IPS DF 4.7 (cell line): ENCODE measurements around the gene ATXN10.

Experiments
- DNase-seq: peaks from one replicate; pipeline ENCODE4 v3.0.0-alpha.2; 2013; ENCODE audit warnings: low spot score; ENCODE audit errors: extremely low read depth

ATXN10 gene

DNA sequence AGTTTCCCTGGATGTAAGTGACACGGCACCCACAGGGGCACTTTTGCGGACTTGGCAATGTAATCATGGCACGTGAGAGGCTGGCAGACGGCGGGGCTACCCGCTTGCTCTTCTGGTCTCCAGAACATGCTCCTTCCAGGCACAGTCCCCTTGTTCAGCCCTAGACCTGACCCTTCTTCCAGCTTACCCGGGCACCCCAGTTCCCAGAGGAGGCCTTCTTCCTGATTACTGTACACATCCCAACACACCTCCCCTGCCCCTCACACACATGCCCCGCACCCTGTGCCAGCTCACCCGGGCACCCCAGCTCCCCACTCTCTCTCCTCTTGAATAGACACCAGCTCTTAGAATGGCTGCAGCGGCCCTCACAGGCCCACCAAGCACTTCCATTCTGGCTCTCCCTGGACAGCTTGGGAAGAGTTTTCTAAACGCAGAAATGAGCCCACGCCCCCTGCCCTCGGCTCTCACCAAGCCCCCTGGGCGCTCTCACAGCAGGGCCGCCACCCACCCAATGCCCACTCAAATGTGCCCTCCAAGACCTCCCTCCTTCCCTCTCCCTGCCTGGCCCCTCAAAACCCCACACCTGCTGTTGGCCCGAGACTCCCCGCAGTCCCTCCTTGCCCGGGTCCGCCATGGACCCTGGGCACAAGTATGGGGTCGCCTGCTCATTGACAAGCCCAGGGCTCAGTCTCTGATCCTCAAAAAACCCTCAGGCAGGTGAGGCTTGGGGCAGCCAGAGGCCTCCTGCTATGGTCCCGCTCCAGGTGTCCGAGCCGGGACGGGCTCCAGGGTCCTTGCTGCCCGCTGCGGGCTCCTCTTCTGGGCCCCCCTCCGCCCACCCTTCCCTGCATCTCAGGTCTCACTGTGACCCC, 216.8 kb downstream of the ATXN10 start:
- DNase-seq: no peak

DNA sequence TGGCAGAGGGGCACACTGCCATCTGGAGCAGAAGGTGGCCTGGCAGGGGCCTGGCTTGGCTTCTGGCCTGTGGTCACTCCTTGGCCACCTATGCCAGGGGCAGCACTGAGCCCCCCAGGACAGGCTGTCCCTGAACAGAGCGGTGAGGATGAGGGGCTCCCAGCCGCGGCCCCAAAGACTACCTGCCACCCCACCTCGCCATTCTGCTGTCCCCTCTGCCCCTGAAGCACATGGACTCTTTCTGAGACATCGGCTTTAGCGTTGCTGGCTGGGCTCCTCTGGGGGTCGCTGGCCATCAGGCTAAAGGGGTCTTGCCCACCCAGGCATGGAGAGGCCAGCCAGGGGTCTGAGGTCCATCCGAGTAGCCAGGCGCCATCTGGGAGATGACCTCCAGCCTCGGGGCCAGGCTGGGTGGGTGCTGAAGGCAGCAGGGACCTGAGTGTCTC, 217.5 kb downstream of the ATXN10 start:
- DNase-seq: no peak

DNA sequence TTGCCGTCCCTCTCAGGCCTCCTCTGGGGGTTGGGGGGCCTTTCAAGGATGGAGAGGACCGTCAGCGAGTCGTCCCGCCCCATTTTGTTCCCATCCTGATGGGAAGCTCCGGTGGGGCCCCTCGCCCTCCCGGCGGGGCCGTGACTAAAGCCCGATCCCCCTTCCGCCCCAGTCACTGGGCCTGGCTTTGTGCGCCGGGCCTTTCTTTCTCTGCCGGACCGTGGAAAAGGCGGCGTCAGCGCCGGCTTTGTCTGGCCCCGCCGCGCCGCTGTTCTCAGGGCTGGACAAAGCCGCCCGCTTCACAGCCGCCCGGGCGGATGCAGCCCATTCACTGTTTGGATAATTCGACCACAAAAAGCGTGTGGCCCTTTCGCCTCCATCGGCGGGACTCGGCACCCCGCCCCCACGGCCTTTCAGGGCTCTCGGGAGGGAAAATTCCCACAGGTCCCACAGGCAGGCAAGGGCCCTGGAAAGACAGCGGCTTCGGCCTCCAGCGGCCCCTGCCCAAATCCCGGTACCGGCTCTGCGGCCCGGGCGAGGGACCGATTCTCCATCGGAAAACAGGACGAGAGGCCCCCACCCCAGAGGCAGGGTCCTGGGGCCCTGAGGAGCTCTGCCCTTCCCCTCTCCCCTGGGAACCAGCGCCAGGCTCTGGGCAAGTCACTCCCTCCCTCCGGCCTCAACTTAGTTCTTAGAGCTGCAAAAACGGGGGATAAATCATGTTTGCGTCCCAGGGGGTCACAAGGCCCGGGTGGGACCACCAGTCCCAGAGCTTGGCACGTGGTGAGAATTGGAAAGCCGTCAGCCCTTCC, 218.1 kb downstream of the ATXN10 start:
- DNase-seq: no peak

DNA sequence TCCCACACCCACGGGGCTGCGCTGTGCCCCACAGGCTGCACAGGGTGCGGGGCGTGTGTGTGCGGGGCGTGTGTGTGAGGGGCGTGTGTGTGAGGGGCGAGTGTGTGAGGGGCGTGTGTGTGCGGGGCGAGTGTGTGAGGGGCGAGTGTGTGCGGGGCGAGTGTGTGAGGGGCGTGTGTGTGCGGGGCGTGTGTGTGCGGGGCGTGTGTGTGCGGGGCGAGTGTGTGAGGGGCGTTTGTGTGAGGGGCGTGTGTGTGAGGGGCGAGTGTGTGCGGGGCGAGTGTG, 218.7 kb downstream of the ATXN10 start:
- no peak for DNase-seq

DNA sequence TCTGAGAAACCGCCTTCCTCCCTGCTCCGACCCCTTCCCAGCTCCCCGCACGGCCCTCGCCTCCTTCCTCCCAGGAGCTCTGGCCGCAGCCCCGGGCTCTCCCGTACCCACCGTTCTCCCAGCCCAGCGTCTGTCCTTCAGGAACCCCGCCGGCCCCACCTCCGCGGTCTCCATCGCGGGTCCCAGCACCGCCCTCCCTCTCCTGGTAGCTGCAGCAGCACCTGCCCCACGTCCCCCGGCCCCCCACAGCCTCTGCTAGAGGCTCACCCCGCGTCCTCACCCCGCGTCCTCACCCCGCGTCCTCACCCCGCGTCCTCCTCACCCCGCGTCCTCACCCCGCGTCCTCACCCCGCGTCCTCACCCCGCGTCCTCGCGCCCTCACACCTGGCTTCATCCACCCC, 219.4 kb downstream of the ATXN10 start:
- no peak for DNase-seq

DNA sequence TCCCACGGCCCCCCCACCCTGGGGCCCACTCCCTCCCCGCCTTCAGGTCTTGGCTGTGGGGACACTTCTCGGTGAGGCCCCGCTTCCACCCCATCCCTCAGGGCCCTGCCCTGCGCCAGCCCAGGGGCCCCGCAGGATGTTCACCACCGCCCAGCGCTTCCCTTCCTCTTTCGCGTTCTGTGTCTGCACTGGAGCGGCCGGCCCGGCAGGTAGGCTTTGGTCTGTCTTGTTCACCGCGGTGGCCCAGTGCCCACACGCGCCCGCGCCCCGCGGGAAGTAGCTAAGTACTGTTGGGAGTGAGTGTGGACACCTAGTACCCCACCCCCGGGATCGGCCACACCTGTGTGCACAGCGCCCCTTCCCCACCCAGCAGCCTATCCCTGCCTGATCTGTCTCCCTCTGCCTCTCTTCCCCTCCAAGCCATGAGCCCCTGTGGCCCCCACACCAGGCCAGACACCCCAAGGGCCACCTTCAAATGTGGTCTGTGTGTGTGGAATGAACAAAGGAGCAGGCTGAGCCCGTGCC, 219.9 kb downstream of the ATXN10 start:
- no peak for DNase-seq

DNA sequence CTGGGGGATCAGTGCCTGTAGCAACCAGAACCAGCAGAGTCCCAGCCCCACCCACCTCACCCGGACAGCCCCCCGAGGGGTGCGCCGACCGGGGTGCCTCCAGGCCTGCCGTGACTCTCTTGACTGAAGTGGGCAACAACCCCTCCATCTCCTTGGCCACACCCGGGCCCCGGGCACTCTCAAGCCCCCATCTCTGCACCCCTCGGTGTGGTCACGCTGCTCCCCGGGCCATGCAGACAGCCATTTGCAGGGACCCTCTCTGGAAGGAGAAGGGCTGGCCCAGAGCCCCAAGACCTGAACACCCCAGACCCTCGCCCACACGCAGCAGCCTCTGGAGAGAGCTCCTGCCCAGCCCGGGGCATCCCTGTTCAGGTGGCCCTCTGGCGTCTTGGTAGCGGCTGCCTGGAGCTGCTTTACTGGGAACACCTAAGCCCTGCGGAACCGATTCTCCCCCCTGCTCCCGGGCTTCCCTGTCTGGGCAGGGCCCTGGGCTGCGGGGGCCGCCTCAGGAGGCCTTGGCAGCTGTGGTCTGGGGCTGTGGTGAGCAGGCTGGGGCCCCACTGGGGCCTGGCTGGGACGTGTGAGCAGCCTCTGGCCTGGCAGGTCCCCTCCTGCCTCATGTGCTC, 220.5 kb downstream of the ATXN10 start:
- DNase-seq: no peak

DNA sequence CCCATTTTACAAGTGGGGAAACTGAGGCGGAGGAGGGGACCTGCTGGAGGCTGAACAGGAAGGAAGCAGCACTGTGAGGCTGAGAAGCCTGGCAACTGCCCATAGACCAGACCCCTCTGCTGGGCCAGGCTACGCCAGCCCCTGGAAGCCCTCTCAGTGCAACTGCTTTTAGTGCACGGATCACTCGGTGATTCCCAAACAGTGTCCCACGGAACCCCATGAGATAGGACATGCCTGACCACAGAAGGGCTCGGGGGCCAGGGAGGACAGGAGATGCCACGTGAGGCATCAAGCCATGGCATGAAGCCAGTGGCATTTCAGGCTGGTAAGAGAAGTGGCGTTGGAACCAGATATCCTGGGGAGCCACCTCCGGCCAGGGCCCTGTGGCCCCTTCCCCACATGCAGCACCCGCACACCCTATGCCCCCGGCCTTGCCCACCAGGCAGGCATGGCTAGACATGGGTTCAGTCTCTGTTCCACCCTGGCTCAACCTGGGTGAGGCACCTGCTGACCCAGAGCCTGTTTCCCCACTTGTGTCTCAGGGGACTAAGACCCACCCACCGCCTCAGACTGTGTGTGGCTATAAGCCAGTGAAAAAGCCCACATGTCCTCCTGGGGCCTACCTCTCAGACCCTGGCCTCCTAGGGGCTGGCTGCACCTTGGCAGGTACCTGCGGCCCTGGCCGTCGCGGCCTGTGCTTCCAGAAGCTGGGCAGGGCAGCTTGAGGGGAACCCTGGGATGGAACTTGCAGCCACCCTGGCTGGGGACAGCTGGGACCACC, 221.2 kb downstream of the ATXN10 start:
- no peak for DNase-seq

DNA sequence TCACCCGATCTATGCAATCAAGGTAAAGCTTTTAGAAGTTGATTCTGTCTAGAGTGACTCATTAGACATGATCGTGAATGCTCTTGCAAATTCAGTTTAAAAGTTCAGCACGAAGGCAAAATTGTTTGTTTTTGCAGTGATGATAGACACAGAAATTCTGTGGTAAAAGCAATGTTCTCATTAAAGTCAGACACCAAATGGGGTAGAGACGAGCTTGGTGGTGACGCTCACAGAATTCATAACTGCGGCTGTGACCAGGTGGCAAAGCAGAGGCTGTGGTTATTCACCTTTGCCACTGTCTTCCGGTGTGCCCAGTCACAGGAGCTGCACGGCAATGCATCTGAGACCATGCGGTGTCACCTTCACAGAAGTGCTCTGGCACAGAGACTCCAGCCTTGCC, 221.9 kb downstream of the ATXN10 start:
- DNase-seq: no peak
